ENCODE measurements around the gene NBEA.
A peak's percentile ranks its signal among the peaks of the same experiment; 100 is the strongest.
"Not testable (repeated sequence)": the region's sequence is repeated elsewhere in the genome, so short reads cannot be mapped to it uniquely, and the experiment has no call there.

The NBEA gene

DNA sequence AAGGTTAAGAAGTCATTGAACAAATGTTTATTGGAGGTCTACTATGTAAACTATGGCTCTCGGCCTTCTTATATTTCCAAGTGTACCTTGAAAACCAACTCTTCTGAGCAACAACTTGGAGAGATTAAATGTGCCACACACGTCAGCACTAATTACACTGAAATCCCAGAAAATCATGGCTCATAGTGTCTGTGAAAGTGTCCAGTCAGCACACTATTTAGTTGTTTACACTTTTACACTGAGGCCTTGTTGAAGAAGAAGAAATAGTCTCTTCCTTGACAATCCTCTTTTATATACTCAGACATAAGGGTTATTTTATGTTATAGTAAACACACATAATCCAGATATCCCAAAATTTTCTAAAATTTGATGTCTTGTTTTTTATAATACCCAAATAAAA, 30.9 kb upstream of the NBEA start:
- TF ChIP-seq, protein P1, sequence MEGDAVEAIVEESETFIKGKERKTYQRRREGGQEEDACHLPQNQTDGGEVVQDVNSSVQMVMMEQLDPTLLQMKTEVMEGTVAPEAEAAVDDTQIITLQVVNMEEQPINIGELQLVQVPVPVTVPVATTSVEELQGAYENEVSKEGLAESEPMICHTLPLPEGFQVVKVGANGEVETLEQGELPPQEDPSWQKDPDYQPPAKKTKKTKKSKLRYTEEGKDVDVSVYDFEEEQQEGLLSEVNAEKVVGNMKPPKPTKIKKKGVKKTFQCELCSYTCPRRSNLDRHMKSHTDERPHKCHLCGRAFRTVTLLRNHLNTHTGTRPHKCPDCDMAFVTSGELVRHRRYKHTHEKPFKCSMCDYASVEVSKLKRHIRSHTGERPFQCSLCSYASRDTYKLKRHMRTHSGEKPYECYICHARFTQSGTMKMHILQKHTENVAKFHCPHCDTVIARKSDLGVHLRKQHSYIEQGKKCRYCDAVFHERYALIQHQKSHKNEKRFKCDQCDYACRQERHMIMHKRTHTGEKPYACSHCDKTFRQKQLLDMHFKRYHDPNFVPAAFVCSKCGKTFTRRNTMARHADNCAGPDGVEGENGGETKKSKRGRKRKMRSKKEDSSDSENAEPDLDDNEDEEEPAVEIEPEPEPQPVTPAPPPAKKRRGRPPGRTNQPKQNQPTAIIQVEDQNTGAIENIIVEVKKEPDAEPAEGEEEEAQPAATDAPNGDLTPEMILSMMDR (IDR thresholded peaks at IDR 0.05; ENCODE audit: insufficient read depth, low read depth, low read length, missing control alignments), result no peak

GRCh38 chr13:34913040-34913439, 29.0 kb upstream of the NBEA start:
- DNase-seq (ENCODE audit: low read depth), result peak; percentile 41
- TF ChIP-seq, protein P1 (IDR thresholded peaks at IDR 0.05; ENCODE audit: insufficient read depth, low read depth, low read length, missing control alignments), result no peak
- no peak overlapping the region for H3K4me3 ChIP-seq (ENCODE audit: low read length)

More for the DNA sequence above, 30.9 kb upstream of the NBEA start:
- no peak for DNase-seq (ENCODE audit: low read depth)
- H3K4me3 ChIP-seq (ENCODE audit: low read length), result no peak overlapping the region

GRCh38 chr13:34914416-34914815, 27.7 kb upstream of the NBEA start:
- TF ChIP-seq, protein P1 (IDR thresholded peaks at IDR 0.05; ENCODE audit: insufficient read depth, low read depth, low read length, missing control alignments), result no peak
- no peak overlapping the region for H3K4me3 ChIP-seq (ENCODE audit: low read length)

GRCh38 chr13:34926508-34926907, 15.6 kb upstream of the NBEA start:
- TF ChIP-seq, protein P1 (IDR thresholded peaks at IDR 0.05; ENCODE audit: insufficient read depth, low read depth, low read length, missing control alignments), result no peak

More at GRCh38 chr13:34914416-34914815, 27.7 kb upstream of the NBEA start:
- no peak for DNase-seq (ENCODE audit: low read depth)

DNA sequence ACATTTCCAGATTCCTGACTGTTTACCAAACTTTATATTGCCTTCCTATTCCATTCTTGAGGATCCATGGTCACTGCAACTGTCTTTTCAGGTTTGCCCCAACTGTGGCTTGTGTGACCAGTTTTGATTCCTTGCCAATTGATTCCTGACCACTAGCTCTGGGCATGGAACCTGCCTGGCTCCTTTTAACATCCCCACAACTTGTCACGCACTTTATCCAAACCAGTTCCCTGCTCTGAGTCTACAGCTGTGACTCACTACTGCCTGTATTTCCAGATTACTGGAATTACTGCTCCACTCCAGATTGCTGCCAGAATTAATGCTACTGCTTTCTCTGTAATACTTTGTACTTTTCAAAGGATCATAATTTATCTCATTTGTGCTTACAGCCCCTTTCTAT, 13.4 kb upstream of the NBEA start:
- not testable (repeated sequence) for H3K4me3 ChIP-seq (ENCODE audit: low read length)
- peak; percentile 28 for DNase-seq (ENCODE audit: low read depth)

More at GRCh38 chr13:34926508-34926907, 15.6 kb upstream of the NBEA start:
- no peak overlapping the region for H3K4me3 ChIP-seq (ENCODE audit: low read length)
- DNase-seq (ENCODE audit: low read depth), result peak; percentile 75

DNA sequence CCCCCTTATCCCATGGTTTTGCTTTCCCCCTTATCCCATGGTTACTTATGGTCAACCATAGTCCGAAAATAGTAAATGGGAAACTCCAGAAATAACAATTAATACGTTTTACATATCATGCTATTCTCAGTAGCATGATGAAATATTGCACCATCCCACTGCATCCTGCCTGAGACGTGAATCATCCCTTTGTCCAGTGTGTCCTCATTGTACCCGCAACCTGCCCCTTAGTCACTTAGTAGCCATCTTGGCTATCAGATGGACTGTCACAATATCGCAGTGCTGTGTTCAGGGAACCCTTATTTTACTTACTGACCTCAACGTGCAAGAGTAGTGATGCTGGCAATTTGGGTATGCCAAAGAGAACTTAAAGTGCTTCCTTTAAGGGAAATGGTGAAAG, 10.5 kb upstream of the NBEA start:
- TF ChIP-seq, protein P1 (IDR thresholded peaks at IDR 0.05; ENCODE audit: insufficient read depth, low read depth, low read length, missing control alignments), result no peak
- H3K4me3 ChIP-seq (ENCODE audit: low read length), result no peak overlapping the region
- DNase-seq (ENCODE audit: low read depth), result peak; percentile 69

GRCh38 chr13:34933349-34933748, 8.7 kb upstream of the NBEA start:
- DNase-seq (ENCODE audit: low read depth), result peak; percentile 15
- TF ChIP-seq, protein P1 (IDR thresholded peaks at IDR 0.05; ENCODE audit: insufficient read depth, low read depth, low read length, missing control alignments), result no peak
- H3K4me3 ChIP-seq (ENCODE audit: low read length), result no peak overlapping the region

All from epithelial cell of esophagus (primary cell).